ENCODE data around the gene SSH3.

The SSH3 gene

GRCh38 chr11:67268081-67268961 is 35.0 kb upstream of the SSH3 start:
- no peak for DNase-seq (ENCODE audit: low read depth, low spot score)

- no peak for DNase-seq (ENCODE audit: low read depth, low spot score)
Observed at GRCh38 chr11:67268962-67269268, 34.4 kb upstream of the SSH3 start.

- DNase-seq (ENCODE audit: low read depth, low spot score): no peak
Observed at GRCh38 chr11:67269401-67270255, 33.7 kb upstream of the SSH3 start.

- DNase-seq (ENCODE audit: low read depth, low spot score): no peak
Observed at GRCh38 chr11:67270256-67271204, 32.8 kb upstream of the SSH3 start.

- no peak for DNase-seq (ENCODE audit: low read depth, low spot score)
Observed at GRCh38 chr11:67271205-67271540, 32.2 kb upstream of the SSH3 start.

- no peak for DNase-seq (ENCODE audit: low read depth, low spot score)
Observed at GRCh38 chr11:67271541-67272284, 31.6 kb upstream of the SSH3 start.

- no peak for DNase-seq (ENCODE audit: low read depth, low spot score)
Observed at GRCh38 chr11:67272327-67273259, 30.7 kb upstream of the SSH3 start.

GRCh38 chr11:67273260-67273990 is 29.9 kb upstream of the SSH3 start:
- no peak for DNase-seq (ENCODE audit: low read depth, low spot score)

- no peak for DNase-seq (ENCODE audit: low read depth, low spot score)
Observed at GRCh38 chr11:67274768-67275605, 28.3 kb upstream of the SSH3 start.

GRCh38 chr11:67275606-67276409 is 27.5 kb upstream of the SSH3 start:
- no peak for DNase-seq (ENCODE audit: low read depth, low spot score)

- DNase-seq (ENCODE audit: low read depth, low spot score): no peak
Observed at GRCh38 chr11:67276781-67277230, 26.5 kb upstream of the SSH3 start.

- DNase-seq (ENCODE audit: low read depth, low spot score): no peak
Observed at GRCh38 chr11:67277231-67277961, 25.9 kb upstream of the SSH3 start.

GRCh38 chr11:67278135-67278938 is 25.0 kb upstream of the SSH3 start:
- no peak for DNase-seq (ENCODE audit: low read depth, low spot score)

- DNase-seq (ENCODE audit: low read depth, low spot score): no peak
Observed at GRCh38 chr11:67278939-67279588, 24.3 kb upstream of the SSH3 start.

- DNase-seq (ENCODE audit: low read depth, low spot score): no peak
Observed at GRCh38 chr11:67279589-67280340, 23.6 kb upstream of the SSH3 start.
